HEK293T (cell line): ENCODE results near the gene SPEG.

ENCODE experiments used
- BHLHE40 ChIP-seq: fragments of 450-650 bp; IDR thresholded peaks from 2 replicates; pipeline ENCODE4 v1.6.1; 2016; ENCODE audit warnings: mild to moderate bottlenecking, moderate library complexity, borderline replicate concordance
- CTBP1 ChIP-seq: fragments of 450-650 bp; IDR thresholded peaks from 2 replicates; pipeline ENCODE4 v1.6.1; 2016; ENCODE audit warnings: borderline replicate concordance
- ELF4 ChIP-seq: fragments of 450-650 bp; IDR thresholded peaks from 2 replicates; pipeline ENCODE4 v1.6.1; 2017; ENCODE audit warnings: antibody characterized with exemption
- FOXA1 ChIP-seq: fragments of 450-650 bp; IDR thresholded peaks from 2 replicates; pipeline ENCODE4 v1.6.1; 2016; ENCODE audit warnings: mild to moderate bottlenecking
- FOXK2 ChIP-seq: fragments of 450-650 bp; IDR thresholded peaks from 2 replicates; pipeline ENCODE4 v1.6.1; 2016; ENCODE audit warnings: mild to moderate bottlenecking
- FOXM1 ChIP-seq: fragments of 450-650 bp; IDR thresholded peaks from 2 replicates; pipeline ENCODE4 v1.6.1; 2017; ENCODE audit warnings: mild to moderate bottlenecking, borderline replicate concordance
- HDGF ChIP-seq: fragments of 450-650 bp; IDR thresholded peaks from 2 replicates; pipeline ENCODE4 v1.6.1; 2017; ENCODE audit warnings: antibody characterized with exemption, borderline replicate concordance
- L3MBTL2 ChIP-seq: fragments of 450-650 bp; conservative IDR thresholded peaks from 2 replicates; pipeline ENCODE4 v1.6.1; 2016; ENCODE audit warnings: mild to moderate bottlenecking
- NFRKB ChIP-seq: fragments of 450-650 bp; IDR thresholded peaks from 2 replicates; pipeline ENCODE4 v1.6.1; 2016; ENCODE audit warnings: mild to moderate bottlenecking, moderate library complexity
- PKNOX1 ChIP-seq: fragments of 450-650 bp; IDR thresholded peaks from 2 replicates; pipeline ENCODE4 v1.6.1; 2016
- SP1 ChIP-seq: fragments of 450-650 bp; IDR thresholded peaks from 2 replicates; pipeline ENCODE4 v1.6.1; 2017
- SUZ12 ChIP-seq: fragments of 450-650 bp; IDR thresholded peaks from 2 replicates; pipeline ENCODE4 v1.6.1; 2016; ENCODE audit warnings: mild to moderate bottlenecking
- TARDBP ChIP-seq: fragments of 450-650 bp; IDR thresholded peaks from 2 replicates; pipeline ENCODE4 v1.6.1; 2016
- ZNF384 ChIP-seq: fragments of 450-650 bp; IDR thresholded peaks from 2 replicates; pipeline ENCODE4 v1.6.1; 2016

- no peak for TF ChIP-seq FOXA1
- TF ChIP-seq SP1, result no peak
- no peak for TF ChIP-seq SUZ12
- TF ChIP-seq ELF4, result no peak
- TF ChIP-seq TARDBP, result no peak
- TF ChIP-seq HDGF, result no peak
- no peak for TF ChIP-seq ZNF384
- no peak for TF ChIP-seq FOXK2
- no peak for TF ChIP-seq BHLHE40
- no peak for TF ChIP-seq L3MBTL2
- no peak for TF ChIP-seq CTBP1
- no peak for TF ChIP-seq NFRKB
- no peak for TF ChIP-seq FOXM1
- TF ChIP-seq PKNOX1, result no peak
Observed at GRCh38 chr2:219502618-219503017, 68.0 kb downstream of the SPEG start.
